Activated CD8-positive, alpha-beta memory T cell treated with anti-CD3 and anti-CD28 coated beads, Interleukin-2, amount 10 ng/mL, durations not matched to agents 7 days and 5 days (primary cell): ENCODE measurements around the gene POLR3E. TPM values are rescaled to one million over a fixed set of nuclear protein-coding genes. Genes with fewer than 3 reads are reported as not detected.
A peak's percentile ranks its signal among the peaks of the same experiment; 100 is the strongest.

Source experiments
- ATAC-seq: fragments of 150-1000 bp; cut with Tn5 transposase; one replicate; pipeline ENCODE4 v1.10.0; 2021; ENCODE audit warnings: moderate library complexity
- CTCF ChIA-PET: fragments of 350-600 bp; sonication (Branson Sonifier 250); formaldehyde crosslinking; loops from one replicate; lab custom pipeline; 2021; ENCODE audit warnings: antibody characterized with exemption; lab: Charles Lee
- DNase-seq: peaks from one replicate; pipeline ENCODE4 v3.0.0-alpha.2; 2020
- H3K27ac Mint-ChIP-seq: one replicate; pipeline ENCODE4 v1.8.0; 2021; ENCODE audit warnings: mild to moderate bottlenecking, mixed read lengths
- H3K27me3 Mint-ChIP-seq: one replicate; pipeline ENCODE4 v1.8.0; 2021; ENCODE audit warnings: mixed read lengths
- H3K36me3 Mint-ChIP-seq: one replicate; pipeline ENCODE4 v1.8.0; 2021; ENCODE audit warnings: mild to moderate bottlenecking, mixed read lengths
- H3K4me1 Mint-ChIP-seq: one replicate; pipeline ENCODE4 v1.8.0; 2021; ENCODE audit warnings: mixed read lengths
- H3K4me3 Mint-ChIP-seq: one replicate; pipeline ENCODE4 v1.8.0; 2021; ENCODE audit warnings: mild to moderate bottlenecking, moderate library complexity, mixed read lengths
- H3K9me3 Mint-ChIP-seq: one replicate; pipeline ENCODE4 v1.8.0; 2022; ENCODE audit warnings: low read depth, mixed read lengths
- total RNA-seq, 2 experiments: library from RNA; stranded (reverse); gene quantifications; one replicate each; pipeline ENCODE4 v1.2.3, GENCODE V29; 2021

The POLR3E gene
- 10 to 100 TPM; 56.5 to 88.0 TPM for total RNA-seq

- Mint-ChIP-seq H3K4me1 (peaks cover 31% of the 10 kb centered on the region), H3K9me3 (no peaks in the 10 kb centered on the region), H3K36me3 (peaks cover 6% of the 10 kb centered on the region), H3K27me3 (no peaks in the 10 kb centered on the region), H3K4me3 (peak within 1 kb of the TSS; percentile 95), H3K27ac (peak within 1 kb of the TSS; percentile 96)
- ATAC-seq (peak; percentile 88), DNase-seq (peak; percentile 99)
- CTCF ChIA-PET: interaction anchor here (0.7 to 8.5 kb wide), 19 partner anchors 8 to 290 kb away, joined by 3 to 204 read pairs (median 4); partner anchors contain the start of gene EEF2K
Observed at GRCh38 chr16:22297114-22297870, at the start of gene POLR3E. Gene POLR3E, plus strand, starts transcription at chr16:22297409. Its CDS starts 5,560 bp downstream, at chr16:22302969.

- Mint-ChIP-seq H3K4me3 (no peak overlapping the region), H3K27me3 (no peaks in the 10 kb centered on the region), H3K36me3 (peaks cover 55% of the 10 kb centered on the region), H3K27ac (no peak overlapping the region), H3K9me3 (peaks cover 3% of the 10 kb centered on the region), H3K4me1 (peaks cover 18% of the 10 kb centered on the region)
- DNase-seq: no peak
- CTCF ChIA-PET: interaction anchor here (1.0 kb wide), 1 partner anchor 11 kb away, joined by 3 read pairs; no protein-coding TSS in a partner anchor
- no peak for ATAC-seq
Observed at GRCh38 chr16:22250522-22250921, 46.7 kb upstream of the POLR3E start.

GRCh38 chr16:22252317-22252716 is 44.9 kb upstream of the POLR3E start:
- CTCF ChIA-PET: interaction anchor here (2.6 kb wide), 1 partner anchor 10 kb away, joined by 10 read pairs; no protein-coding TSS in a partner anchor
- H3K36me3 Mint-ChIP-seq: peaks cover 57% of the 10 kb centered on the region
- no peak for ATAC-seq

GRCh38 chr16:22253272-22253671 is 43.9 kb upstream of the POLR3E start:
- Mint-ChIP-seq H3K27me3 (no peaks in the 10 kb centered on the region), H3K27ac (peak overlapping the region; percentile 79), H3K9me3 (peaks cover 3% of the 10 kb centered on the region), H3K4me1 (peaks cover 18% of the 10 kb centered on the region), H3K36me3 (peaks cover 59% of the 10 kb centered on the region), H3K4me3 (no peak overlapping the region)
- ATAC-seq (peak; percentile 47), DNase-seq (peak; percentile 50)
- CTCF ChIA-PET: interaction anchor here (1.0 to 2.6 kb wide), 5 partner anchors 11 to 47 kb away, joined by 3 to 10 read pairs (median 4); partner anchors contain the start of genes EEF2K and POLR3E

More at GRCh38 chr16:22252317-22252716, 44.9 kb upstream of the POLR3E start:
- no peak overlapping the region for H3K4me3 Mint-ChIP-seq
- peaks cover 18% of the 10 kb centered on the region for H3K4me1 Mint-ChIP-seq
- no peak overlapping the region for H3K27ac Mint-ChIP-seq
- H3K9me3 Mint-ChIP-seq: peaks cover 3% of the 10 kb centered on the region
- no peak for DNase-seq
- H3K27me3 Mint-ChIP-seq: no peaks in the 10 kb centered on the region

GRCh38 chr16:22255335-22255734 is 41.9 kb upstream of the POLR3E start:
- H3K9me3 Mint-ChIP-seq: peaks cover 3% of the 10 kb centered on the region
- CTCF ChIA-PET: interaction anchor here (1.9 kb wide), 1 partner anchor 43 kb away, joined by 4 read pairs; no protein-coding TSS in a partner anchor
- H3K4me3 Mint-ChIP-seq: no peak overlapping the region
- DNase-seq (no peak), ATAC-seq (no peak)
- H3K27me3 Mint-ChIP-seq: no peaks in the 10 kb centered on the region
- H3K36me3 Mint-ChIP-seq: peaks cover 68% of the 10 kb centered on the region
- H3K27ac Mint-ChIP-seq: no peak overlapping the region
- peaks cover 18% of the 10 kb centered on the region for H3K4me1 Mint-ChIP-seq

GRCh38 chr16:22257440-22257839 is 39.8 kb upstream of the POLR3E start:
- peaks cover 27% of the 10 kb centered on the region for H3K4me1 Mint-ChIP-seq
- H3K27me3 Mint-ChIP-seq: no peaks in the 10 kb centered on the region
- DNase-seq: no peak
- ATAC-seq: no peak
- CTCF ChIA-PET: no interaction called here
- peaks cover 3% of the 10 kb centered on the region for H3K9me3 Mint-ChIP-seq
- H3K4me3 Mint-ChIP-seq: no peak overlapping the region
- peaks cover 65% of the 10 kb centered on the region for H3K36me3 Mint-ChIP-seq
- H3K27ac Mint-ChIP-seq: no peak overlapping the region

- H3K27ac Mint-ChIP-seq: no peak overlapping the region
Observed at GRCh38 chr16:22260490-22260889, 36.7 kb upstream of the POLR3E start.

GRCh38 chr16:22262460-22262859 is 34.7 kb upstream of the POLR3E start:
- Mint-ChIP-seq H3K27ac (peak overlapping the region; percentile 70), H3K9me3 (no peaks in the 10 kb centered on the region), H3K36me3 (peaks cover 33% of the 10 kb centered on the region), H3K4me1 (peaks cover 31% of the 10 kb centered on the region), H3K27me3 (no peaks in the 10 kb centered on the region), H3K4me3 (no peak overlapping the region)
- CTCF ChIA-PET: interaction anchor here (0.9 kb wide), 1 partner anchor 12 kb away, joined by 3 read pairs; no protein-coding TSS in a partner anchor
- peak; percentile 70 for ATAC-seq
- DNase-seq: peak; percentile 44

More at GRCh38 chr16:22260490-22260889, 36.7 kb upstream of the POLR3E start:
- no peak overlapping the region for H3K4me3 Mint-ChIP-seq
- peaks cover 30% of the 10 kb centered on the region for H3K4me1 Mint-ChIP-seq
- no peak for DNase-seq
- ATAC-seq: no peak
- peaks cover 44% of the 10 kb centered on the region for H3K36me3 Mint-ChIP-seq
- H3K9me3 Mint-ChIP-seq: no peaks in the 10 kb centered on the region
- no peaks in the 10 kb centered on the region for H3K27me3 Mint-ChIP-seq
- CTCF ChIA-PET: interaction anchor here (1.4 kb wide), 1 partner anchor 56 kb away, joined by 5 read pairs; no protein-coding TSS in a partner anchor

- CTCF ChIA-PET: interaction anchor here (0.6 to 1.6 kb wide), 3 partner anchors 36 to 174 kb away, joined by 3 to 6 read pairs (median 4); partner anchors contain the start of gene EEF2K
- Mint-ChIP-seq H3K4me1 (peaks cover 31% of the 10 kb centered on the region), H3K27ac (peak overlapping the region; percentile 23), H3K4me3 (no peak overlapping the region), H3K9me3 (no peaks in the 10 kb centered on the region), H3K27me3 (no peaks in the 10 kb centered on the region), H3K36me3 (peaks cover 20% of the 10 kb centered on the region)
- no peak for DNase-seq
- peak; percentile 52 for ATAC-seq
Observed at GRCh38 chr16:22264786-22265185, 32.4 kb upstream of the POLR3E start.

GRCh38 chr16:22265351-22265750 is 31.9 kb upstream of the POLR3E start:
- DNase-seq (no peak), ATAC-seq (no peak)
- Mint-ChIP-seq H3K36me3 (peaks cover 16% of the 10 kb centered on the region), H3K27ac (peak overlapping the region; percentile 23), H3K4me3 (no peak overlapping the region), H3K27me3 (no peaks in the 10 kb centered on the region), H3K4me1 (peaks cover 34% of the 10 kb centered on the region), H3K9me3 (no peaks in the 10 kb centered on the region)
- CTCF ChIA-PET: no interaction called here

GRCh38 chr16:22266546-22266945 is 30.7 kb upstream of the POLR3E start:
- Mint-ChIP-seq H3K36me3 (peaks cover 13% of the 10 kb centered on the region), H3K4me1 (peaks cover 33% of the 10 kb centered on the region), H3K9me3 (no peaks in the 10 kb centered on the region), H3K27ac (no peak overlapping the region), H3K4me3 (no peak overlapping the region), H3K27me3 (no peaks in the 10 kb centered on the region)
- DNase-seq (no peak), ATAC-seq (no peak)
- CTCF ChIA-PET: no interaction called here

- H3K4me1 Mint-ChIP-seq: peaks cover 25% of the 10 kb centered on the region
- CTCF ChIA-PET: interaction anchor here (0.7 kb wide), 1 partner anchor 25 kb away, joined by 3 read pairs; no protein-coding TSS in a partner anchor
- DNase-seq: no peak
- H3K27ac Mint-ChIP-seq: no peak overlapping the region
- no peaks in the 10 kb centered on the region for H3K27me3 Mint-ChIP-seq
- H3K4me3 Mint-ChIP-seq: no peak overlapping the region
- no peaks in the 10 kb centered on the region for H3K9me3 Mint-ChIP-seq
- no peak for ATAC-seq
- H3K36me3 Mint-ChIP-seq: peaks cover 19% of the 10 kb centered on the region
Observed at GRCh38 chr16:22267764-22268163, 29.4 kb upstream of the POLR3E start.

GRCh38 chr16:22270525-22270924 is 26.7 kb upstream of the POLR3E start:
- ATAC-seq (peak; percentile 20), DNase-seq (no peak)
- Mint-ChIP-seq H3K4me3 (no peak overlapping the region), H3K4me1 (peaks cover 9% of the 10 kb centered on the region), H3K27ac (peak overlapping the region; percentile 67), H3K9me3 (no peaks in the 10 kb centered on the region), H3K36me3 (peaks cover 21% of the 10 kb centered on the region), H3K27me3 (no peaks in the 10 kb centered on the region)
- CTCF ChIA-PET: interaction anchor here (0.7 to 1.2 kb wide), 2 partner anchors 8 to 82 kb away, joined by 3 read pairs; no protein-coding TSS in a partner anchor
